Gastroesophageal sphincter (tissue), 3 donors: ENCODE measurements around the gene GSTO2.

Experiments used
- EP300 ChIP-seq: sonication (generic); formaldehyde crosslinking; IDR thresholded peaks from one replicate; pipeline ENCODE4 v1.6.1; 2017; ENCODE audit warnings: antibody characterized with exemption, mild to moderate bottlenecking
- POLR2A ChIP-seq, 2 donors: fragments of 450-650 bp; IDR thresholded peaks; one replicate each; pipeline ENCODE4 v1.6.1; 2017; ENCODE audit warnings: antibody characterized with exemption in 2 of 2, mild to moderate bottlenecking in 2 of 2, moderate library complexity in 1 of 2
- POLR2AphosphoS5 ChIP-seq: sonication (generic); formaldehyde crosslinking; IDR thresholded peaks from one replicate; pipeline ENCODE4 v1.6.1; 2017; ENCODE audit warnings: antibody characterized with exemption
- TF ChIP-seq, protein P1 (sequence below), 4 experiments: fragments of 200-600 bp in 2 of 4; fragments of 450-650 bp in 2 of 4; sonication (generic) in 1 of 4; IDR thresholded peaks; one replicate each; pipeline ENCODE4 v1.5.1; 2017 to 2019; ENCODE audit warnings: antibody characterized with exemption in 4 of 4, mild to moderate bottlenecking in 2 of 4, moderate library complexity in 2 of 4

DNA sequence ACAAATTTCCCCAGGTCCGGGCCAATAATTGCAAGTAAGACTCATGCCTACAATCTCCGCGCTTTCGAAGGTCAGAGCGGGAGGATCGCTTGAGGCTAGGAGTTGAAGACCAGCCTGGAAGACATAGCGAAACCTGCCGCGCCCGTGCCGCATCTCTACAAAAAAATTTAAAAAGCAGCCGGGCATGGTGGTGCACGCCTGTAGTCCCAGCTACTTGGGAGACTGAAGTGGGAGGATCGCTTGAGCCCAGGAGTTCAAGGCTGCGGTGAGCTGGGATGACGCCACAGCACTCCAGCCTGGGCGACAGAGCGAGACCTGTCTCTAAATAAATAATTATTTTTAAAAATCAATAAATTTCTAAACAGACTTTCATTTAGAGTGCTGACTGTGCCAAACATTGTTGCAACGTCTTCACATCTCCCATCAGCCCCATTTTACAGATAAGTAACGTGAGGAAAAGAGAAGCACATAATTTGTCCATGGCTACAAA is 36.3 kb upstream of the GSTO2 start:
- TF ChIP-seq, protein P1, sequence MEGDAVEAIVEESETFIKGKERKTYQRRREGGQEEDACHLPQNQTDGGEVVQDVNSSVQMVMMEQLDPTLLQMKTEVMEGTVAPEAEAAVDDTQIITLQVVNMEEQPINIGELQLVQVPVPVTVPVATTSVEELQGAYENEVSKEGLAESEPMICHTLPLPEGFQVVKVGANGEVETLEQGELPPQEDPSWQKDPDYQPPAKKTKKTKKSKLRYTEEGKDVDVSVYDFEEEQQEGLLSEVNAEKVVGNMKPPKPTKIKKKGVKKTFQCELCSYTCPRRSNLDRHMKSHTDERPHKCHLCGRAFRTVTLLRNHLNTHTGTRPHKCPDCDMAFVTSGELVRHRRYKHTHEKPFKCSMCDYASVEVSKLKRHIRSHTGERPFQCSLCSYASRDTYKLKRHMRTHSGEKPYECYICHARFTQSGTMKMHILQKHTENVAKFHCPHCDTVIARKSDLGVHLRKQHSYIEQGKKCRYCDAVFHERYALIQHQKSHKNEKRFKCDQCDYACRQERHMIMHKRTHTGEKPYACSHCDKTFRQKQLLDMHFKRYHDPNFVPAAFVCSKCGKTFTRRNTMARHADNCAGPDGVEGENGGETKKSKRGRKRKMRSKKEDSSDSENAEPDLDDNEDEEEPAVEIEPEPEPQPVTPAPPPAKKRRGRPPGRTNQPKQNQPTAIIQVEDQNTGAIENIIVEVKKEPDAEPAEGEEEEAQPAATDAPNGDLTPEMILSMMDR (IDR thresholded peaks at IDR 0.05): no peak
- TF ChIP-seq POLR2AphosphoS5 (no peak), EP300 (no peak), POLR2A (IDR thresholded peaks at IDR 0.05) (no peak)
